ENCODE results near the gene HYI.

HYI gene

GRCh38 chr1:43441166-43441893 lies 12.4 kb downstream of the HYI start:
- no peak overlapping the region for H3K27ac ChIP-seq (ENCODE audit: low read length)
- no peaks in the 10 kb centered on the region for H3K4me1 ChIP-seq (ENCODE audit: insufficient read depth, low read length)
- H3K4me3 ChIP-seq (ENCODE audit: low read length): no peak overlapping the region
- H3K27me3 ChIP-seq (ENCODE audit: insufficient read depth, low read length): no peaks in the 10 kb centered on the region
- no peaks in the 10 kb centered on the region for H3K9me3 ChIP-seq (ENCODE audit: insufficient read depth, low read depth, low read length)
- H3K9ac ChIP-seq (ENCODE audit: low read depth, low read length): no peak overlapping the region
- peaks cover 19% of the 10 kb centered on the region for H3K36me3 ChIP-seq (ENCODE audit: insufficient read depth, low read depth, low read length)

GRCh38 chr1:43440358-43440757 lies 13.4 kb downstream of the HYI start:
- no peaks in the 10 kb centered on the region for H3K4me1 ChIP-seq (ENCODE audit: insufficient read depth, low read length)
- no peak overlapping the region for H3K4me3 ChIP-seq (ENCODE audit: low read length)
- H3K27ac ChIP-seq (ENCODE audit: low read length): no peak overlapping the region
- peaks cover 13% of the 10 kb centered on the region for H3K36me3 ChIP-seq (ENCODE audit: insufficient read depth, low read depth, low read length)
- no peak overlapping the region for H3K9ac ChIP-seq (ENCODE audit: low read depth, low read length)
- H3K9me3 ChIP-seq (ENCODE audit: insufficient read depth, low read depth, low read length): no peaks in the 10 kb centered on the region
- H3K27me3 ChIP-seq (ENCODE audit: insufficient read depth, low read length): no peaks in the 10 kb centered on the region

DNA sequence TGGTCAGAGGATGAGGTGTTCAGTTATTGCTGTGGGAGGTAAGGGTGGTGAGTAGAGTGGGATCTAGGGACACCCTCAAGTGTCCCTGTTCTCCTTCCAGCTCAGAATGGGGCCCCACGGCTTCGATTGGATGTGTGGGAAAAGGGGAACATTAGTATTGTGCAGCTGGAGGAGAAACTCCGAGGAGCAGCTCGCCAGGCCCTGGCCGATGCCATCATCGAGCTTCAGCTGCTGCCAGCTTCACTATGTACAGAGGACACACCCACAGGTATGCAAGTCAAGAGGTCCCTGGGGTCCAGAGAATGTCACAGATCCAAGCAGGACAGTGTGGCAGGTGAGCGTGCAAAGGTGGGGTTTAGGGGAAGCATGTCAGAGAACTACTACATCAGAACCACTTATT lies 13.9 kb downstream of the HYI start:
- Histone ChIP-seq H3K4me1 (ENCODE audit: insufficient read depth, low read length) (no peaks in the 10 kb centered on the region), H3K9ac (ENCODE audit: low read depth, low read length) (no peak overlapping the region), H3K9me3 (ENCODE audit: insufficient read depth, low read depth, low read length) (no peaks in the 10 kb centered on the region), H3K27ac (ENCODE audit: low read length) (no peak overlapping the region), H3K36me3 (ENCODE audit: insufficient read depth, low read depth, low read length) (peaks cover 16% of the 10 kb centered on the region), H3K27me3 (ENCODE audit: insufficient read depth, low read length) (no peaks in the 10 kb centered on the region), H3K4me3 (ENCODE audit: low read length) (no peak overlapping the region)

GRCh38 chr1:43438953-43439581 lies 14.7 kb downstream of the HYI start:
- Histone ChIP-seq H3K4me1 (ENCODE audit: insufficient read depth, low read length) (no peaks in the 10 kb centered on the region), H3K27ac (ENCODE audit: low read length) (no peak overlapping the region), H3K27me3 (ENCODE audit: insufficient read depth, low read length) (no peaks in the 10 kb centered on the region), H3K4me3 (ENCODE audit: low read length) (no peak overlapping the region), H3K9me3 (ENCODE audit: insufficient read depth, low read depth, low read length) (no peaks in the 10 kb centered on the region), H3K9ac (ENCODE audit: low read depth, low read length) (no peak overlapping the region), H3K36me3 (ENCODE audit: insufficient read depth, low read depth, low read length) (peaks cover 23% of the 10 kb centered on the region)

DNA sequence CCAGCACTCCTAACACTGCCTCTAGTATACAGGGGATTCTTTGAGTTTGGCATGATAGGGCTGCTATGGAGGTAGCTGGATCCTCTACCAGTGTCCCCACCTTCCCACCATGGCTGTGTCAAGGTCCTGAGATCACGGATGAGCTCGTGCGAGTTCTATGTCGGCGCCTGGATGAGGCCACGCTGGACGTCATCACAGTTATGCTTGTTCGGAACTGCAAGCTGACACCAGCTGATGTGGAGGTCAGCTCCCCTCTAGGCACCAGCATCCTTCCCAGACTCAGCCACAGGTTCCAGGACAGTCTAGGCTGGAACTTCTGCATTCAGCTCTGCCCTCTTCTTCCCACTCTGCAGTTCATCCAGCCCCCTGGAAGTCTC lies 15.2 kb downstream of the HYI start:
- no peaks in the 10 kb centered on the region for H3K27me3 ChIP-seq (ENCODE audit: insufficient read depth, low read length)
- no peak overlapping the region for H3K27ac ChIP-seq (ENCODE audit: low read length)
- H3K36me3 ChIP-seq (ENCODE audit: insufficient read depth, low read depth, low read length): peaks cover 28% of the 10 kb centered on the region
- H3K9ac ChIP-seq (ENCODE audit: low read depth, low read length): no peak overlapping the region
- H3K9me3 ChIP-seq (ENCODE audit: insufficient read depth, low read depth, low read length): no peaks in the 10 kb centered on the region
- H3K4me3 ChIP-seq (ENCODE audit: low read length): no peak overlapping the region
- H3K4me1 ChIP-seq (ENCODE audit: insufficient read depth, low read length): no peaks in the 10 kb centered on the region

DNA sequence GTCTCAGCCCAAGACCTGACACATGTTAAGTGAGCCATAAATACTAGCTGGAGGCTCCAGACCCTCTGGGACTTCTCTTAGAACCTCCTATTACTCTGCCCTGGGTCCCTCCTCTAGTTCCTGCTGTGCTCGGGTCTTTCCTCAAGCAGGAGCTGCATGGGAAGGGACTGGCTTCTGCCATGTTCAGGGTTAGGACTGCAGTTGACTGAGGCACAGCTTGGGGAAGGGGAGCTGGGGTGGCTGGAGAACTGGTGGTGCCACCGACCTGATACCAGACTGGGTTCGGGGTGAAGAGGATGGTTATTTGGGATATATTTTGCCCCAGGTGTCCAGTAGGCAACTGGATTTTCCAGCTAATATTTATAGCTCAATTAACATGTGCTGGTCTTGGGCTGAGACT lies 15.7 kb downstream of the HYI start:
- Histone ChIP-seq H3K4me3 (ENCODE audit: low read length) (no peak overlapping the region), H3K36me3 (ENCODE audit: insufficient read depth, low read depth, low read length) (peaks cover 32% of the 10 kb centered on the region), H3K27me3 (ENCODE audit: insufficient read depth, low read length) (no peaks in the 10 kb centered on the region), H3K9ac (ENCODE audit: low read depth, low read length) (no peak overlapping the region), H3K27ac (ENCODE audit: low read length) (no peak overlapping the region), H3K4me1 (ENCODE audit: insufficient read depth, low read length) (no peaks in the 10 kb centered on the region), H3K9me3 (ENCODE audit: insufficient read depth, low read depth, low read length) (no peaks in the 10 kb centered on the region)

DNA sequence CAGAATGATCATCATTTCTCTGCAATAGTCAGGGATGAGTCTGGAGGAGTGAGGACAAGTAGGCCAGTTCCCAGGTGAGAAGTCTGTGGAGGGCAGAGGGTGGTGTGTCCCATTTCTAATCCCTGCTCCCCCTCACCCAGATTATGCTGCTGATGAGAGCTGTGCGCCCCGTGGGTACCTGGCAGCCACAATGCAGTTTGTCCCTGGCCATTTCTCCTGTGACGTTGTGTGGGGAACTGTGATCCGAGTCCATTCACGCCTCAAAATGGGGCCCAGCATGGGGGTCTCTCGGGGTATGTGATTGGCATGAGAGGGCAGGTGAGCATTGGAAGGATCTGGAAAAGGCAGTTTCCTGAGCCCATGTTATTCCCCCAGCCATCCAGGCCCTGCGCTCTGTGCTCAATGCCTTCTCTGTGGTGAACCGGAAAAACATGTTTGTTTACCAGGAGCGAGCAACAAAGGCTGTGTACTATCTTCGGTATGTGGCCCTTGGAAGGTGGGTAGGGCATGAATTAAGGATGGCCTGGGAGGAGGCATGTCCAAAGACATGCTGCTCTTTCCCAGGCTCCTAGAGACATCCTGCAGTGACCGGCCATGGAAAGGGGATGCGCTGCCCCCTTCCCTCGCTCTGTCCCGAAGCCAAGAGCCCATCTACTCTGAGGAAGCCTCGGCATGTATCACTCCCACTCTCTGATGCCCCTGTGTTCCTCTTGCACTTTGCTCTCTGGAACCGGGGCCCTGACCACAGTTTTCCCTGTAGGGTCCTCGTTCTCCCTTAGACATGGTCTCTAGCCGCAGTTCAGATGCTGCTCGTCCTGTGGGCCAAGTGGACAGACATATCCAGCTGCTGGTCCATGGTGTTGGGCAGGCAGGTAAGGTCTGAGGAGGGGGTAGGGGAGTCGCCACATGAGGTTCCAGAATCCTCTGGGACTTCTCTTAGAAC lies 16.4 kb downstream of the HYI start:
- no peak overlapping the region for H3K27ac ChIP-seq (ENCODE audit: low read length)

GRCh38 chr1:43436371-43436770 lies 17.4 kb downstream of the HYI start:
- no peaks in the 10 kb centered on the region for H3K27me3 ChIP-seq (ENCODE audit: insufficient read depth, low read length)
- no peaks in the 10 kb centered on the region for H3K4me1 ChIP-seq (ENCODE audit: insufficient read depth, low read length)
- H3K36me3 ChIP-seq (ENCODE audit: insufficient read depth, low read depth, low read length): peaks cover 48% of the 10 kb centered on the region
- H3K27ac ChIP-seq (ENCODE audit: low read length): no peak overlapping the region
- H3K9ac ChIP-seq (ENCODE audit: low read depth, low read length): no peak overlapping the region
- no peaks in the 10 kb centered on the region for H3K9me3 ChIP-seq (ENCODE audit: insufficient read depth, low read depth, low read length)
- H3K4me3 ChIP-seq (ENCODE audit: low read length): no peak overlapping the region

More for the DNA sequence above, 16.4 kb downstream of the HYI start:
- Histone ChIP-seq H3K36me3 (ENCODE audit: insufficient read depth, low read depth, low read length) (peaks cover 39% of the 10 kb centered on the region), H3K27me3 (ENCODE audit: insufficient read depth, low read length) (no peaks in the 10 kb centered on the region), H3K4me1 (ENCODE audit: insufficient read depth, low read length) (no peaks in the 10 kb centered on the region), H3K9me3 (ENCODE audit: insufficient read depth, low read depth, low read length) (no peaks in the 10 kb centered on the region), H3K9ac (ENCODE audit: low read depth, low read length) (no peak overlapping the region), H3K4me3 (ENCODE audit: low read length) (no peak overlapping the region)

- H3K9ac ChIP-seq (ENCODE audit: low read depth, low read length): no peak overlapping the region
- H3K27me3 ChIP-seq (ENCODE audit: insufficient read depth, low read length): no peaks in the 10 kb centered on the region
- H3K9me3 ChIP-seq (ENCODE audit: insufficient read depth, low read depth, low read length): no peaks in the 10 kb centered on the region
- H3K4me3 ChIP-seq (ENCODE audit: low read length): no peak overlapping the region
- peaks cover 54% of the 10 kb centered on the region for H3K36me3 ChIP-seq (ENCODE audit: insufficient read depth, low read depth, low read length)
- no peak overlapping the region for H3K27ac ChIP-seq (ENCODE audit: low read length)
- no peaks in the 10 kb centered on the region for H3K4me1 ChIP-seq (ENCODE audit: insufficient read depth, low read length)
Observed at GRCh38 chr1:43435146-43436145, 18.3 kb downstream of the HYI start.

- Histone ChIP-seq H3K4me1 (ENCODE audit: insufficient read depth, low read length) (no peaks in the 10 kb centered on the region), H3K27ac (ENCODE audit: low read length) (no peak overlapping the region), H3K36me3 (ENCODE audit: insufficient read depth, low read depth, low read length) (peaks cover 58% of the 10 kb centered on the region), H3K9me3 (ENCODE audit: insufficient read depth, low read depth, low read length) (no peaks in the 10 kb centered on the region), H3K4me3 (ENCODE audit: low read length) (no peak overlapping the region), H3K9ac (ENCODE audit: low read depth, low read length) (no peak overlapping the region), H3K27me3 (ENCODE audit: insufficient read depth, low read length) (no peaks in the 10 kb centered on the region)
Observed at GRCh38 chr1:43434256-43434655, 19.5 kb downstream of the HYI start.

GRCh38 chr1:43432907-43433306 lies 20.8 kb downstream of the HYI start:
- Histone ChIP-seq H3K4me3 (ENCODE audit: low read length) (no peak overlapping the region), H3K9me3 (ENCODE audit: insufficient read depth, low read depth, low read length) (no peaks in the 10 kb centered on the region), H3K4me1 (ENCODE audit: insufficient read depth, low read length) (no peaks in the 10 kb centered on the region), H3K9ac (ENCODE audit: low read depth, low read length) (no peak overlapping the region), H3K27ac (ENCODE audit: low read length) (no peak overlapping the region), H3K36me3 (ENCODE audit: insufficient read depth, low read depth, low read length) (peaks cover 63% of the 10 kb centered on the region), H3K27me3 (ENCODE audit: insufficient read depth, low read length) (no peaks in the 10 kb centered on the region)

All from iPS-20b (cell line).